GM23338 (cell line): Measurements from ENCODE around the gene LRR1. TPM values are rescaled to one million over a fixed set of nuclear protein-coding genes. Genes with fewer than 3 reads are reported as not detected.

ENCODE experiments used
- ATAC-seq: fragments of 200-7000 bp; cut with Tn5 transposase; 3 replicates; pipeline ENCODE4 v1.9.1; 2020
- DNase-seq: peaks from one replicate; pipeline ENCODE4 v3.0.0-alpha.2; 2015; ENCODE audit warnings: low spot score
- H2AFZ ChIP-seq: fragments of 200-600 bp; sonication (generic); 2 replicates; pipeline ENCODE4 v1.8.0; 2016; ENCODE audit warnings: antibody characterized with exemption, mild to moderate bottlenecking, moderate library complexity
- H3F3A ChIP-seq: fragments of 200-600 bp; sonication (generic); replicated peaks from 2 replicates; pipeline ENCODE4 v1.8.0; 2017; ENCODE audit warnings: antibody characterized with exemption, mixed run types, low read depth
- H3K27ac ChIP-seq: fragments of 200-600 bp; sonication (generic); 2 replicates; pipeline ENCODE4 v1.6.1; 2016; ENCODE audit warnings: low read depth
- H3K27me3 ChIP-seq: fragments of 200-600 bp; sonication (generic); 2 replicates; pipeline ENCODE4 v1.8.0; 2016; ENCODE audit warnings: mild to moderate bottlenecking, mixed run types, moderate library complexity; ENCODE audit not compliant: insufficient read depth
- H3K36me3 ChIP-seq: fragments of 200-600 bp; sonication (generic); 2 replicates; pipeline ENCODE4 v1.8.0; 2016; ENCODE audit warnings: mild to moderate bottlenecking; ENCODE audit not compliant: insufficient read depth
- H3K4me1 ChIP-seq: fragments of 200-600 bp; sonication (generic); 2 replicates; pipeline ENCODE4 v1.8.0; 2016; ENCODE audit warnings: mild to moderate bottlenecking, moderate library complexity; ENCODE audit not compliant: insufficient read depth
- H3K4me2 ChIP-seq: fragments of 200-600 bp; sonication (generic); 2 replicates; pipeline ENCODE4 v1.7.1; 2017; ENCODE audit warnings: mixed run types
- H3K4me3 ChIP-seq: fragments of 200-600 bp; sonication (generic); 2 replicates; pipeline ENCODE4 v1.6.1; 2016; ENCODE audit warnings: mixed run types
- H3K79me2 ChIP-seq: fragments of 200-600 bp; sonication (generic); replicated peaks from 2 replicates; pipeline ENCODE4 v1.8.0; 2017; ENCODE audit warnings: mild to moderate bottlenecking; ENCODE audit not compliant: insufficient read depth
- H3K9me2 ChIP-seq: fragments of 200-600 bp; sonication (generic); 2 replicates; pipeline ENCODE4 v1.8.0; 2017; ENCODE audit not compliant: insufficient read depth
- H4K20me1 ChIP-seq: fragments of 200-600 bp; sonication (generic); replicated peaks from 2 replicates; pipeline ENCODE4 v1.8.0; 2017; ENCODE audit warnings: mild to moderate bottlenecking; ENCODE audit not compliant: insufficient read depth
- H3K27ac Mint-ChIP-seq: 2 replicates; pipeline ENCODE4 v1.8.0; 2020; ENCODE audit warnings: inconsistent platforms, mild to moderate bottlenecking, moderate library complexity, mixed read lengths
- H3K27me3 Mint-ChIP-seq: 3 replicates; pipeline ENCODE4 v1.8.0; 2022; ENCODE audit warnings: low read depth, mild to moderate bottlenecking, moderate library complexity, mixed read lengths, inconsistent platforms; ENCODE audit not compliant: insufficient read depth, poor library complexity
- H3K36me3 Mint-ChIP-seq: 3 replicates; pipeline ENCODE4 v1.8.0; 2021; ENCODE audit warnings: low read depth, mild to moderate bottlenecking, inconsistent platforms, moderate library complexity, mixed read lengths
- H3K4me1 Mint-ChIP-seq: 3 replicates; pipeline ENCODE4 v1.8.0; 2020; ENCODE audit warnings: mild to moderate bottlenecking, inconsistent platforms, mixed read lengths
- H3K4me3 Mint-ChIP-seq: 3 replicates; pipeline ENCODE4 v1.8.0; 2021; ENCODE audit warnings: moderate library complexity, mild to moderate bottlenecking, inconsistent platforms, mixed read lengths
- H3K9me3 Mint-ChIP-seq: 3 replicates; pipeline ENCODE4 v1.8.0; 2020; ENCODE audit warnings: moderate library complexity, mild to moderate bottlenecking, inconsistent platforms, mixed read lengths
- CREB1 ChIP-seq: fragments of 250-450 bp; sonication (Bioruptor Pico); IDR thresholded peaks from 2 replicates; pipeline ENCODE4 v1.5.0; 2020; ENCODE audit warnings: low read depth, mild to moderate bottlenecking, moderate library complexity
- EZH2 ChIP-seq: fragments of 200-600 bp; sonication (generic); IDR thresholded peaks from one replicate; pipeline ENCODE4 v1.8.0; 2017; ENCODE audit warnings: antibody characterized with exemption, mild to moderate bottlenecking, low read depth; ENCODE audit not compliant: unreplicated experiment
- EZH2phosphoT487 ChIP-seq: fragments of 200-600 bp; sonication (generic); IDR thresholded peaks from one replicate; pipeline ENCODE4 v1.8.1; 2018; ENCODE audit warnings: antibody characterized with exemption; ENCODE audit not compliant: unreplicated experiment
- JUNB ChIP-seq: IDR thresholded peaks from one replicate; pipeline ENCODE4 v1.6.1; 2016; ENCODE audit warnings: antibody characterized with exemption; ENCODE audit not compliant: unreplicated experiment
- NANOG ChIP-seq: IDR thresholded peaks from 2 replicates; pipeline ENCODE4 v1.6.1; 2016; ENCODE audit warnings: antibody characterized with exemption, borderline replicate concordance
- POLR2AphosphoS5 ChIP-seq: IDR thresholded peaks from 2 replicates; pipeline ENCODE4 v1.6.1; 2016; ENCODE audit warnings: antibody characterized with exemption, low read depth
- STAT1 ChIP-seq: IDR thresholded peaks from one replicate; pipeline ENCODE4 v1.6.1; 2016; ENCODE audit warnings: antibody characterized with exemption; ENCODE audit not compliant: unreplicated experiment
- ZNF114 ChIP-seq: fragments of 250-450 bp; sonication (Bioruptor Pico); IDR thresholded peaks from 2 replicates; pipeline ENCODE4 v1.5.0; 2020; ENCODE audit warnings: mild to moderate bottlenecking, moderate library complexity
- ZNF331 ChIP-seq: fragments of 250-450 bp; sonication (Bioruptor Pico); IDR thresholded peaks from 2 replicates; pipeline ENCODE4 v1.5.0; 2020; ENCODE audit warnings: low read depth, mild to moderate bottlenecking, moderate library complexity
- polyA plus RNA-seq: library from polyadenylated mRNA; unstranded; fragments of >200 nt; fragmentation: Nextera tagmentation; extraction: Ambion mirVana; gene quantifications from 2 replicates; pipeline ENCODE4 v1.2.1, GENCODE V29; 2016
- total RNA-seq: library from RNA; depleted of rRNA; stranded (reverse); fragments of >200 nt; shearing (Covaris generic); gene quantifications from 2 replicates; pipeline ENCODE4 v1.2.3, GENCODE V29; 2014
- TF ChIP-seq, protein P1 (sequence below), 2 experiments: fragments of 200-600 bp in 1 of 2; sonication (generic) in 1 of 2; conservative IDR thresholded peaks; 2 replicates each; pipeline versions ENCODE4 v1.5.1 to v1.6.1; 2016 to 2017; ENCODE audit warnings: antibody characterized with exemption in 2 of 2, low read depth in 2 of 2, mild to moderate bottlenecking in 2 of 2, moderate library complexity in 1 of 2
- TF ChIP-seq, protein P2 (sequence below): IDR thresholded peaks from 2 replicates; pipeline ENCODE4 v1.6.1; 2016; ENCODE audit warnings: antibody characterized with exemption
- TF ChIP-seq, protein P3 (sequence below): IDR thresholded peaks from one replicate; pipeline ENCODE4 v1.6.1; 2018; ENCODE audit warnings: antibody characterized with exemption; ENCODE audit not compliant: unreplicated experiment
- TF ChIP-seq, protein P4 (sequence below): fragments of 250-450 bp; sonication (Bioruptor Pico); IDR thresholded peaks from 2 replicates; pipeline ENCODE4 v1.5.0; 2020; ENCODE audit warnings: mild to moderate bottlenecking, moderate library complexity

The LRR1 gene
- total and polyA plus RNA-seq, 2 experiments from 2014 or later: 31.8 to 41.9 TPM

DNA sequence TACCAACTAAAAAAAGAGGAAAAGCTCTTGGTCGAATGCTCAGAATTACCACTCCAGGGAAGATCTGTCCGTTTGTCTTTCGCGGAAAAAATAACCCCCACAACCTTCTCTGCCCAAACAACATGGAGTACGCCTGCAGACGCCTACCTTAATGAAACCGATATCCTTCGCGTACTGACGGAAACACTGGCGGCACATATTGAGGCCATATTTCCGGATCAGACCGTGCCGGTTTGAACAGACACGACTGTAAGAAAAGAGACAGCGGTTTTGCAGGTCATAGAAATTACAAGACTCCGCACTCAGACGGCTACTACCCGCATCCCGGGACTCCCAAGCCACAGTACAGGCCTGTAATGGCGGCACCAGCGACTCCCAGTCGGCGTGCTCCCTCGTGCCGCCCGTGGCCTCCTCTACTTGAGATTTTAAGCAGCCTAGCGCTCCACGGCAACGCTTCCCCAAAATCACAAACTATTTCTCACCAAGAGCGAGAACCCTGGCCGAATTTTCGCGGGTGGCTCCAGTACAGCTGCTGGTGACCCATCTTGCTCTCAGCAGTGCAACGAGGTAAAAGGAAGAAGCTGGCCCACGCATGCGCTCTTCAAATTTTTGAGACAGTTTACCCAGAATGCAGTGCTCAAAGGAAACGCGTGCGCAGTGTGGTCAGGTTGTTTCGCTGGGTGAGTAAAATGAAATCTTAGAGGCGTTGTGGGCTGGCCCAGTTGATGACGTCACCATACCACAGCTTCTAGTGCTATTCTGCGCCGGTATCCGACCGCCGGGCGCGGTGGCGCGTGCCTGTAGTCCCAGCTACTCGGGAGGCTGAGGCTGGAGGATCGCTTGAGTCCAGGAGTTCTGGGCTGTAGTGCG is 12.7 kb upstream of the LRR1 start, which contains the start of gene RPS29:
Gene RPS29 (minus strand): TSS at position 578 of the 870 bp plus-strand sequence. CDS start 34 bp downstream, at position 544.
- DNase-seq (peak; percentile 99), ATAC-seq (peak; percentile 83)
- Histone ChIP-seq H3K27ac (peak within 1 kb of the TSS; percentile 89), H3K4me2 (peak within 1 kb of the TSS; percentile 95), H3K9me2 (no peaks in the 10 kb centered on the region), H3K27me3 (no peaks in the 10 kb centered on the region), H3K4me1 (peaks cover 16% of the 10 kb centered on the region), H3F3A (peaks cover 16% of the 10 kb centered on the region), H3K36me3 (peaks cover 24% of the 10 kb centered on the region), H2AFZ (no peak within 1 kb of the TSS), H4K20me1 (peaks cover 39% of the 10 kb centered on the region), H3K4me3 (peak within 1 kb of the TSS; percentile 98), H3K79me2 (peaks cover 52% of the 10 kb centered on the region)
- TF ChIP-seq POLR2AphosphoS5 (peak; percentile 98), ZNF331 (CRISPR knock-in tag) (no peak), CREB1 (CRISPR knock-in tag) (peak; percentile 100), EZH2 (no peak), STAT1 (no peak), ZNF114 (CRISPR knock-in tag) (no peak), JUNB (no peak), NANOG (no peak), EZH2phosphoT487 (no peak)
- TF ChIP-seq, protein P1, sequence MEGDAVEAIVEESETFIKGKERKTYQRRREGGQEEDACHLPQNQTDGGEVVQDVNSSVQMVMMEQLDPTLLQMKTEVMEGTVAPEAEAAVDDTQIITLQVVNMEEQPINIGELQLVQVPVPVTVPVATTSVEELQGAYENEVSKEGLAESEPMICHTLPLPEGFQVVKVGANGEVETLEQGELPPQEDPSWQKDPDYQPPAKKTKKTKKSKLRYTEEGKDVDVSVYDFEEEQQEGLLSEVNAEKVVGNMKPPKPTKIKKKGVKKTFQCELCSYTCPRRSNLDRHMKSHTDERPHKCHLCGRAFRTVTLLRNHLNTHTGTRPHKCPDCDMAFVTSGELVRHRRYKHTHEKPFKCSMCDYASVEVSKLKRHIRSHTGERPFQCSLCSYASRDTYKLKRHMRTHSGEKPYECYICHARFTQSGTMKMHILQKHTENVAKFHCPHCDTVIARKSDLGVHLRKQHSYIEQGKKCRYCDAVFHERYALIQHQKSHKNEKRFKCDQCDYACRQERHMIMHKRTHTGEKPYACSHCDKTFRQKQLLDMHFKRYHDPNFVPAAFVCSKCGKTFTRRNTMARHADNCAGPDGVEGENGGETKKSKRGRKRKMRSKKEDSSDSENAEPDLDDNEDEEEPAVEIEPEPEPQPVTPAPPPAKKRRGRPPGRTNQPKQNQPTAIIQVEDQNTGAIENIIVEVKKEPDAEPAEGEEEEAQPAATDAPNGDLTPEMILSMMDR (conservative IDR thresholded peaks at IDR 0.05; ENCODE audit: low read depth in 2 of 2): 0 out of 4 replicates have a peak, but pooled peaks of 1 of the 2 experiments have one; percentile 13
- TF ChIP-seq, protein P2, sequence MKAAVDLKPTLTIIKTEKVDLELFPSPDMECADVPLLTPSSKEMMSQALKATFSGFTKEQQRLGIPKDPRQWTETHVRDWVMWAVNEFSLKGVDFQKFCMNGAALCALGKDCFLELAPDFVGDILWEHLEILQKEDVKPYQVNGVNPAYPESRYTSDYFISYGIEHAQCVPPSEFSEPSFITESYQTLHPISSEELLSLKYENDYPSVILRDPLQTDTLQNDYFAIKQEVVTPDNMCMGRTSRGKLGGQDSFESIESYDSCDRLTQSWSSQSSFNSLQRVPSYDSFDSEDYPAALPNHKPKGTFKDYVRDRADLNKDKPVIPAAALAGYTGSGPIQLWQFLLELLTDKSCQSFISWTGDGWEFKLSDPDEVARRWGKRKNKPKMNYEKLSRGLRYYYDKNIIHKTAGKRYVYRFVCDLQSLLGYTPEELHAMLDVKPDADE: no peak; the same call in 1 of the 2 replicates
- TF ChIP-seq, protein P3, sequence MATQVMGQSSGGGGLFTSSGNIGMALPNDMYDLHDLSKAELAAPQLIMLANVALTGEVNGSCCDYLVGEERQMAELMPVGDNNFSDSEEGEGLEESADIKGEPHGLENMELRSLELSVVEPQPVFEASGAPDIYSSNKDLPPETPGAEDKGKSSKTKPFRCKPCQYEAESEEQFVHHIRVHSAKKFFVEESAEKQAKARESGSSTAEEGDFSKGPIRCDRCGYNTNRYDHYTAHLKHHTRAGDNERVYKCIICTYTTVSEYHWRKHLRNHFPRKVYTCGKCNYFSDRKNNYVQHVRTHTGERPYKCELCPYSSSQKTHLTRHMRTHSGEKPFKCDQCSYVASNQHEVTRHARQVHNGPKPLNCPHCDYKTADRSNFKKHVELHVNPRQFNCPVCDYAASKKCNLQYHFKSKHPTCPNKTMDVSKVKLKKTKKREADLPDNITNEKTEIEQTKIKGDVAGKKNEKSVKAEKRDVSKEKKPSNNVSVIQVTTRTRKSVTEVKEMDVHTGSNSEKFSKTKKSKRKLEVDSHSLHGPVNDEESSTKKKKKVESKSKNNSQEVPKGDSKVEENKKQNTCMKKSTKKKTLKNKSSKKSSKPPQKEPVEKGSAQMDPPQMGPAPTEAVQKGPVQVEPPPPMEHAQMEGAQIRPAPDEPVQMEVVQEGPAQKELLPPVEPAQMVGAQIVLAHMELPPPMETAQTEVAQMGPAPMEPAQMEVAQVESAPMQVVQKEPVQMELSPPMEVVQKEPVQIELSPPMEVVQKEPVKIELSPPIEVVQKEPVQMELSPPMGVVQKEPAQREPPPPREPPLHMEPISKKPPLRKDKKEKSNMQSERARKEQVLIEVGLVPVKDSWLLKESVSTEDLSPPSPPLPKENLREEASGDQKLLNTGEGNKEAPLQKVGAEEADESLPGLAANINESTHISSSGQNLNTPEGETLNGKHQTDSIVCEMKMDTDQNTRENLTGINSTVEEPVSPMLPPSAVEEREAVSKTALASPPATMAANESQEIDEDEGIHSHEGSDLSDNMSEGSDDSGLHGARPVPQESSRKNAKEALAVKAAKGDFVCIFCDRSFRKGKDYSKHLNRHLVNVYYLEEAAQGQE: no peak
- TF ChIP-seq, protein P4, sequence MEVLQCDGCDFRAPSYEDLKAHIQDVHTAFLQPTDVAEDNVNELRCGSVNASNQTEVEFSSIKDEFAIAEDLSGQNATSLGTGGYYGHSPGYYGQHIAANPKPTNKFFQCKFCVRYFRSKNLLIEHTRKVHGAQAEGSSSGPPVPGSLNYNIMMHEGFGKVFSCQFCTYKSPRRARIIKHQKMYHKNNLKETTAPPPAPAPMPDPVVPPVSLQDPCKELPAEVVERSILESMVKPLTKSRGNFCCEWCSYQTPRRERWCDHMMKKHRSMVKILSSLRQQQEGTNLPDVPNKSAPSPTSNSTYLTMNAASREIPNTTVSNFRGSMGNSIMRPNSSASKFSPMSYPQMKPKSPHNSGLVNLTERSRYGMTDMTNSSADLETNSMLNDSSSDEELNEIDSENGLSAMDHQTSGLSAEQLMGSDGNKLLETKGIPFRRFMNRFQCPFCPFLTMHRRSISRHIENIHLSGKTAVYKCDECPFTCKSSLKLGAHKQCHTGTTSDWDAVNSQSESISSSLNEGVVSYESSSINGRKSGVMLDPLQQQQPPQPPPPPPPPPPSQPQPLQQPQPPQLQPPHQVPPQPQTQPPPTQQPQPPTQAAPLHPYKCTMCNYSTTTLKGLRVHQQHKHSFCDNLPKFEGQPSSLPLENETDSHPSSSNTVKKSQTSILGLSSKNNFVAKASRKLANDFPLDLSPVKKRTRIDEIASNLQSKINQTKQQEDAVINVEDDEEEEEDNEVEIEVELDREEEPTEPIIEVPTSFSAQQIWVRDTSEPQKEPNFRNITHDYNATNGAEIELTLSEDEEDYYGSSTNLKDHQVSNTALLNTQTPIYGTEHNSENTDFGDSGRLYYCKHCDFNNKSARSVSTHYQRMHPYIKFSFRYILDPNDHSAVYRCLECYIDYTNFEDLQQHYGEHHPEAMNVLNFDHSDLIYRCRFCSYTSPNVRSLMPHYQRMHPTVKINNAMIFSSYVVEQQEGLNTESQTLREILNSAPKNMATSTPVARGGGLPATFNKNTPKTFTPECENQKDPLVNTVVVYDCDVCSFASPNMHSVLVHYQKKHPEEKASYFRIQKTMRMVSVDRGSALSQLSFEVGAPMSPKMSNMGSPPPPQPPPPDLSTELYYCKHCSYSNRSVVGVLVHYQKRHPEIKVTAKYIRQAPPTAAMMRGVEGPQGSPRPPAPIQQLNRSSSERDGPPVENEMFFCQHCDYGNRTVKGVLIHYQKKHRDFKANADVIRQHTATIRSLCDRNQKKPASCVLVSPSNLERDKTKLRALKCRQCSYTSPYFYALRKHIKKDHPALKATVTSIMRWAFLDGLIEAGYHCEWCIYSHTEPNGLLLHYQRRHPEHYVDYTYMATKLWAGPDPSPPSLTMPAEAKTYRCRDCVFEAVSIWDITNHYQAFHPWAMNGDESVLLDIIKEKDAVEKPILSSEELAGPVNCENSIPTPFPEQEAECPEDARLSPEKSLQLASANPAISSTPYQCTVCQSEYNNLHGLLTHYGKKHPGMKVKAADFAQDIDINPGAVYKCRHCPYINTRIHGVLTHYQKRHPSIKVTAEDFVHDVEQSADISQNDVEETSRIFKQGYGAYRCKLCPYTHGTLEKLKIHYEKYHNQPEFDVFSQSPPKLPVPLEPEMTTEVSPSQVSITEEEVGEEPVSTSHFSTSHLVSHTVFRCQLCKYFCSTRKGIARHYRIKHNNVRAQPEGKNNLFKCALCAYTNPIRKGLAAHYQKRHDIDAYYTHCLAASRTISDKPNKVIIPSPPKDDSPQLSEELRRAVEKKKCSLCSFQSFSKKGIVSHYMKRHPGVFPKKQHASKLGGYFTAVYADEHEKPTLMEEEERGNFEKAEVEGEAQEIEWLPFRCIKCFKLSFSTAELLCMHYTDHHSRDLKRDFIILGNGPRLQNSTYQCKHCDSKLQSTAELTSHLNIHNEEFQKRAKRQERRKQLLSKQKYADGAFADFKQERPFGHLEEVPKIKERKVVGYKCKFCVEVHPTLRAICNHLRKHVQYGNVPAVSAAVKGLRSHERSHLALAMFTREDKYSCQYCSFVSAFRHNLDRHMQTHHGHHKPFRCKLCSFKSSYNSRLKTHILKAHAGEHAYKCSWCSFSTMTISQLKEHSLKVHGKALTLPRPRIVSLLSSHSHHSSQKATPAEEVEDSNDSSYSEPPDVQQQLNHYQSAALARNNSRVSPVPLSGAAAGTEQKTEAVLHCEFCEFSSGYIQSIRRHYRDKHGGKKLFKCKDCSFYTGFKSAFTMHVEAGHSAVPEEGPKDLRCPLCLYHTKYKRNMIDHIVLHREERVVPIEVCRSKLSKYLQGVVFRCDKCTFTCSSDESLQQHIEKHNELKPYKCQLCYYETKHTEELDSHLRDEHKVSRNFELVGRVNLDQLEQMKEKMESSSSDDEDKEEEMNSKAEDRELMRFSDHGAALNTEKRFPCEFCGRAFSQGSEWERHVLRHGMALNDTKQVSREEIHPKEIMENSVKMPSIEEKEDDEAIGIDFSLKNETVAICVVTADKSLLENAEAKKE: no peak
- H3K27ac Mint-ChIP-seq: peak within 1 kb of the TSS; percentile 100
- peak within 1 kb of the TSS; percentile 94 for H3K4me3 Mint-ChIP-seq
- peaks cover 43% of the 10 kb centered on the region for H3K27me3 Mint-ChIP-seq
- peaks cover 54% of the 10 kb centered on the region for H3K36me3 Mint-ChIP-seq
- H3K9me3 Mint-ChIP-seq: peaks cover 10% of the 10 kb centered on the region; the same call in 2 of the 3 replicates
- peaks cover 26% of the 10 kb centered on the region for H3K4me1 Mint-ChIP-seq
